Left renal cortex interstitium (tissue), 4 donors: ENCODE results near the gene NAP1L1. TPM values are rescaled to one million over a fixed set of nuclear protein-coding genes. Genes with fewer than 3 reads are reported as not detected.

Experiments used
- DNase-seq, 4 donors: peaks; one replicate each; pipeline ENCODE4 v3.0.0-alpha.2; 2013; ENCODE audit warnings: low read depth in 4 of 4, low spot score in 2 of 4, missing footprints in 1 of 4
- polyA plus RNA-seq, 4 donors: library from polyadenylated mRNA; unstranded; fragments of 120-200 nt; gene quantifications; one replicate each; pipeline ENCODE4 v1.2.1, GENCODE V29; 2013; ENCODE audit not compliant: insufficient read length in 4 of 4

The NAP1L1 gene
- polyA plus RNA-seq, 4 donors = 786 to 1,012 (median 875) TPM

GRCh38 chr12:76041406-76041805 lies 43.1 kb downstream of the NAP1L1 start:
- DNase-seq = no peak

- DNase-seq = no peak
These were observed 44.0 kb downstream of the NAP1L1 start for GRCh38 chr12:76040461-76040860.

- no peak for DNase-seq
These were observed 46.3 kb downstream of the NAP1L1 start for GRCh38 chr12:76038176-76038575.

- DNase-seq = no peak
These were observed 47.1 kb downstream of the NAP1L1 start for GRCh38 chr12:76037130-76038103.

GRCh38 chr12:76035045-76035444 lies 49.4 kb downstream of the NAP1L1 start:
- DNase-seq = no peak

GRCh38 chr12:76033081-76034011 lies 51.1 kb downstream of the NAP1L1 start:
- no peak for DNase-seq

GRCh38 chr12:76032043-76032981 lies 52.2 kb downstream of the NAP1L1 start:
- DNase-seq = peak in 1 of 4 donors; percentile 69

GRCh38 chr12:76031414-76032042 lies 53.0 kb downstream of the NAP1L1 start, which contains the start of gene PHLDA1:
PHLDA1 (minus strand) TSS chr12:76031776.
- DNase-seq = peak in 3 of 4 donors; percentile 90 to 94 (median 94)

GRCh38 chr12:76031081-76031413 lies 53.4 kb downstream of the NAP1L1 start:
- no peak for DNase-seq

- DNase-seq = no peak
These were observed 54.0 kb downstream of the NAP1L1 start for GRCh38 chr12:76030341-76031080.

GRCh38 chr12:76029982-76030340 lies 54.5 kb downstream of the NAP1L1 start:
- no peak for DNase-seq

- no peak for DNase-seq
These were observed 55.8 kb downstream of the NAP1L1 start for GRCh38 chr12:76028571-76029277.

- DNase-seq = no peak
These were observed 57.8 kb downstream of the NAP1L1 start for GRCh38 chr12:76026643-76027063.

GRCh38 chr12:76025601-76026575 lies 58.6 kb downstream of the NAP1L1 start:
- no peak for DNase-seq

- DNase-seq = no peak
These were observed 59.4 kb downstream of the NAP1L1 start for GRCh38 chr12:76024942-76025600.

- no peak for DNase-seq
These were observed 60.2 kb downstream of the NAP1L1 start for GRCh38 chr12:76024102-76024781.
